C4-2B (cell line): ENCODE results near the gene PDCD2L.
"Not testable (repeated sequence)": the region's sequence is repeated elsewhere in the genome, so short reads cannot be mapped to it uniquely, and the experiment has no call there.

Source experiments
- H3K27ac ChIP-seq: fragments of 450-650 bp; 2 replicates; pipeline ENCODE4 v1.5.1; 2017
- ZFX ChIP-seq: fragments of 450-650 bp; IDR thresholded peaks from 2 replicates; pipeline ENCODE4 v1.6.1; 2017
- TF ChIP-seq, protein P1 (sequence below): fragments of 450-650 bp; conservative IDR thresholded peaks from 2 replicates; pipeline ENCODE4 v1.5.1; 2017; ENCODE audit warnings: mild to moderate bottlenecking

PDCD2L gene

DNA sequence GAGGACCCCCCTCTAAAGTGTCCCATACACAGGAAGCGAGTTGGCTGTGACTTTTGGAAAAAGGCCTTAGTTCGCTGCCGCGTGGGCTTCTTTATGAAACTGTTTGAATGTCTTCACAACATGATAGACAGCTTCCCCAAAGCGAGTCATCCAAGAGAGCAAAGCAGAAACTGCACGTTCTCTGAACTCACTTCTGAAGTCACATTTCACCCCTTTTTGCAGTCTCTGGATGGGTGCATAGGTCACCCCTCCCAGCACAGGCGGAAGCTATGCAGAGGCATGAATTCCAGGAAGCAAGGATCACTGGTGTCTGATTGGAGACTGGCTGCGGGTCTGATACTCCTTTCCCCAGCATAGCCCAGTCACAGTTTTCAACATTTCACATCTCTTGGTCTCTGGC lies 28.6 kb upstream of the PDCD2L start:
- H3K27ac ChIP-seq, result no peak overlapping the region
- no peak for TF ChIP-seq ZFX
- TF ChIP-seq, protein P1, sequence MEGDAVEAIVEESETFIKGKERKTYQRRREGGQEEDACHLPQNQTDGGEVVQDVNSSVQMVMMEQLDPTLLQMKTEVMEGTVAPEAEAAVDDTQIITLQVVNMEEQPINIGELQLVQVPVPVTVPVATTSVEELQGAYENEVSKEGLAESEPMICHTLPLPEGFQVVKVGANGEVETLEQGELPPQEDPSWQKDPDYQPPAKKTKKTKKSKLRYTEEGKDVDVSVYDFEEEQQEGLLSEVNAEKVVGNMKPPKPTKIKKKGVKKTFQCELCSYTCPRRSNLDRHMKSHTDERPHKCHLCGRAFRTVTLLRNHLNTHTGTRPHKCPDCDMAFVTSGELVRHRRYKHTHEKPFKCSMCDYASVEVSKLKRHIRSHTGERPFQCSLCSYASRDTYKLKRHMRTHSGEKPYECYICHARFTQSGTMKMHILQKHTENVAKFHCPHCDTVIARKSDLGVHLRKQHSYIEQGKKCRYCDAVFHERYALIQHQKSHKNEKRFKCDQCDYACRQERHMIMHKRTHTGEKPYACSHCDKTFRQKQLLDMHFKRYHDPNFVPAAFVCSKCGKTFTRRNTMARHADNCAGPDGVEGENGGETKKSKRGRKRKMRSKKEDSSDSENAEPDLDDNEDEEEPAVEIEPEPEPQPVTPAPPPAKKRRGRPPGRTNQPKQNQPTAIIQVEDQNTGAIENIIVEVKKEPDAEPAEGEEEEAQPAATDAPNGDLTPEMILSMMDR, result no peak

DNA sequence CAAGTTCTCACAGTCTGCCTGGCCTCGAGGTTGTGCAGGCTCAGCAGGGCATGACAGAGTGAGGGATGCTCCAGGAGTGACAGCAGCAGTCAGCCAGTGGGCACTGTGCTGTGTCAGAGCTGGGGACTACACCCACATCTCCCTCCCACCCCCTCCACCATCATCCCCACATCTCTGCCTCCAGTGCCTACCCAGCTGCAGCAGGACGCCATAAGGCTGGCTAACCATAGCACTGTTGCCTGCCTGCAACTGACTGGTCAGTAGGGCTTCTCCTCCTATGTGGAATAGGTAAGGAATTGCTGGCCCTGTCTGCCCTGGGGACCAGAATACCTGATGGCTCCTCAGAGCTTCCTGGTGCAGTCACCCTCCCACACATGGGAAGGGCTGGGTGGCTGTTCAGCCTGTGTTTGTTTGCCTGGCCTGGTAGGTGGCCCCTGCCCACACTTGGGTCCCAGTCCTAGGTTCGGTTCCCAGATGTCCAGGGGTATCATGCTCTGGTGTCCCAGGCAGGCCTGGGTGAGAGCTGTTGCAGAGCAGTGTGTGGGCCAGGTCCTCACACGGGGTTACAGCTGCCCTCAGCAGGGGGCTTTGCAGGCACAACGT lies 23.5 kb upstream of the PDCD2L start:
- no peak overlapping the region for H3K27ac ChIP-seq
- TF ChIP-seq, protein P1, result no peak
- TF ChIP-seq ZFX, result no peak

GRCh38 chr19:34381399-34382251 lies 22.6 kb upstream of the PDCD2L start:
- TF ChIP-seq, protein P1, result no peak
- TF ChIP-seq ZFX, result no peak
- no peak overlapping the region for H3K27ac ChIP-seq

DNA sequence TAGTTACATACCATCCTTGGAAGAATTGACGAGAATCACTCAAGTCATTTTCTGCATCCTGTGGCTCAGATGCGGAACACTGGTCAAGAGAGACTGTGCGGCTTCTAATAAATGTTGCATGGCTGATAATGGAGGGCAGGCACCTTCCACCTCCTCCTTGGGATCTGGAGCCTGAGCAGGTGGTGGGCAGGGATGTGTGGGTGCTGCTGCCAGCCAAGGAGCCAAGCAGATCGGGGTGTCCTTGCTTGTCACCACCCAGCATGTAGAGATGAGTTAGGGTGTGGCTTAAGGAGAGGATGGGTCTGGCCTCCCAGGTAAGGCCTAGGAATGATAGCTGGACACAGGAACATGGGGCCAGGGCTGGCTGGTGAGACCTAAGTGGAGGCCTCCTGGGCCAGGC lies 21.7 kb upstream of the PDCD2L start:
- TF ChIP-seq, protein P1, result no peak
- no peak for TF ChIP-seq ZFX
- H3K27ac ChIP-seq, result no peak overlapping the region

- TF ChIP-seq, protein P1, result no peak
- TF ChIP-seq ZFX, result no peak
Measured at GRCh38 chr19:34383599-34383998, 20.6 kb upstream of the PDCD2L start.

DNA sequence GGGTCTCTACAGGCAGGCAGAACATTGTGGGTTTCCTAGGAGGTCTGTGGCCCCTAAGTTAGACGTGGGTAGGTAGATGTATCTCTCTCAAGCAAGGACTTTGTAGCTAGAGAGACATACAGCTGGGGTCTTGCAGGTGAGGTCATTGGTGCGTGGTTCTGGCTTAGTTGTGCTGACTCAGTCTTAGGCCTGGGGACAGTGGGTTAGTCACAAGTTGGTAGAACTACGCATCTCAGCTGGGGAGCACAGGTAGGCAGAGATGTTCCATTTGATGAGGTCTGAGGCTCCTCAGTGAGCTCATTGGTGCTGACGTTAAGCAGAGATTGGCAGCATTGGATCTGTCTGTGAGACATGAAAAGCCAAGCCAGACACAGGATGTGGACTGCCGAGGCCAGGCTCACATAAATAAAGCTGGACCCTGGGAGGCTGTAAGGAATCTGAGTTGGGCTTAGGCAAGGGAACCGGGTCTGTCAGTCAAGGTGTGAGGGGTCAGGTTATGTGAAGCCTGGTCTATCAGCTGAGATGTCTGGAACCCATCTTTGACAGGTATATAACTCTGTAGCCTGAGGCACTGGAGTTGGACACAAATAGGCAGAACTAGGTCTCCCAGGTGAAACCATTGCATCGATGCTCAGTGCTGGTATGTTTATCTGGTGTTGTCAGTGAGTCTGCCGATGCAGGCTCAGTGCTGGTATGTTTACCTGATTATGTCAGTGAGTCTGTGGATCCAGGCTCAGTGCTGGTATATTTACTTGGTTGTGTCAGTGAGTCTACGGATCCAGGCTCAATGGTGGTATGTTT lies 17.4 kb upstream of the PDCD2L start:
- H3K27ac ChIP-seq, result no peak overlapping the region
- TF ChIP-seq, protein P1, result no peak
- TF ChIP-seq ZFX, result no peak

More at GRCh38 chr19:34383599-34383998, 20.6 kb upstream of the PDCD2L start:
- no peak overlapping the region for H3K27ac ChIP-seq

- H3K27ac ChIP-seq, result no peak overlapping the region
- TF ChIP-seq, protein P1, result no peak
- no peak for TF ChIP-seq ZFX
Measured at GRCh38 chr19:34387446-34387810, 16.8 kb upstream of the PDCD2L start.

- not testable (repeated sequence) for H3K27ac ChIP-seq
Measured at GRCh38 chr19:34388745-34389144, 15.5 kb upstream of the PDCD2L start.
